Stimulated activated CD8-positive, alpha-beta memory T cell treated with anti-CD3 and anti-CD28 coated beads, Interleukin-4, amount 100 ng/mL, for 24 hours (primary cell): ENCODE results near the gene CTNNA3.

ENCODE experiments used
- DNase-seq: peaks from one replicate; pipeline ENCODE4 v3.0.0-alpha.2; 2020; ENCODE audit warnings: low read depth

CTNNA3 gene

GRCh38 chr10:66284621-66285020 is 1411.4 kb downstream of the CTNNA3 start:
- no peak for DNase-seq

DNA sequence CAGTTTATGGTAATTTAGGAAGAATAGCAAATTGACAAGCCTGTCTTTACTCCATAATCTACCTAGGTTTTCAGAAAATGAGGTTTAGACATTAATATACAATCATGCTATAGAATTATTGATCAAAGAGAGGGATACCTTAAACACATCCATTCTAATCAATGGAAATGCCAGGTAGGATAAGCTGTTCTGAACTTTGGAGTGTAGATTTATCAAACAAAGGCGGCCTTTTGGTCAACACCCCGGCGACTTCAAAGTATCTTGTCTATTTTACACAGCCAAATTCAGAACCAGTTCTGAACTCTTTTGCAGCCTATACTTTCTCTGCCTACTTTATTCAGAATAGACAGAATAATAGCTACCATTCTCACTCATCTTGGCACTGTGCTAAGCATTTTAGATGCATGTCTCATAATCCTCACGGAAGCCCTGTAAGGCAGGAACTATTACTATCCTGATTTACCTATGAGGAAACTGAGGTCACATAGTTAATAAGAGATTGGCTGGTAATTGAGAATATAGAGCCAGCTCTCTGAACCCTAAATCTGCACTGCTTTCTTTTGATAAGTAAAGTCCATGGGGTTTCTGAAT is 1412.0 kb downstream of the CTNNA3 start:
- no peak for DNase-seq

GRCh38 chr10:66283064-66283463 is 1412.9 kb downstream of the CTNNA3 start:
- DNase-seq = no peak

- DNase-seq = no peak
Observed at GRCh38 chr10:66281327-66281726, 1414.7 kb downstream of the CTNNA3 start.

GRCh38 chr10:66277481-66277880 is 1418.5 kb downstream of the CTNNA3 start:
- no peak for DNase-seq

GRCh38 chr10:66273966-66274519 is 1422.0 kb downstream of the CTNNA3 start:
- DNase-seq = no peak

- DNase-seq = no peak
Observed at GRCh38 chr10:66265398-66265797, 1430.6 kb downstream of the CTNNA3 start.

GRCh38 chr10:66259836-66260235 is 1436.2 kb downstream of the CTNNA3 start:
- no peak for DNase-seq

GRCh38 chr10:66258693-66259092 is 1437.3 kb downstream of the CTNNA3 start:
- DNase-seq = no peak

GRCh38 chr10:66257801-66258200 is 1438.2 kb downstream of the CTNNA3 start:
- DNase-seq = no peak

DNA sequence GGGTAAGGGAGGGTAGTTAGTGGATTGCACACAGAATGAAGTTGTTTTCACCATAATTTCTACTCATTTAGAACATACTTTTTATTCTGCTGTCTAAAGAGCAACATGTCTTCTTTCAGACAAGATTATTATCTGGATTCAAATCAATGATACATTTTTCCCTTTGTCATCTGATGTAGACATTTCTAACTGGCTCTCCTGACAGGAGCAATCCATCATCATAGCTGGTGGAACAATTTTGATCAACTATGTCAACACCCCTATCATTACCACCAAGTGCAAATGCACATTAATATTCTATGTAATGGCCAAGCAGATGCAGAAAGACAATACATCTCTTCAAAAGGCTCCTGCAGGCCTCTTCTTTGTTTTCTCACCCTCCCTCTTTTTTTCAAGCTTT is 1443.0 kb downstream of the CTNNA3 start:
- no peak for DNase-seq

DNA sequence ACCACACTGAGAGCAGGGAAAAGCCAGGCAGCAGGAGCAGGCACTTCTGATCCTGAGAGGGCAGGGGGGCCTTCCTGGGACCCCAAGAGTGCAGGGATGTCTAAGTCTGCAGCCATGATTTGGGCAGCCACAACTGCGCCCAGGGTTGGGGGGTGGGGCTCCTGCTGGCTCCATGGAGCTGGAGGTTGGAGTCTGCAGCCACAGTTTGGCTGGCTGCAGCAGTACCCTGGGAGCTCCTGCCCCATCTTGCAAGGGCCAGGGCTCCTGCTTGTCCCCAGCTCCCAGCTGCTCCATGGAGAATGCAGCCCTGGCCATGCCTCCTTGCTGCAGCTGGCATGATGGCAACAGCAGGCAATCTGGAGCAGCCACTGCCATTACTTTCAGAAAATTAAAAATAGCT is 1449.8 kb downstream of the CTNNA3 start:
- no peak for DNase-seq

- DNase-seq = no peak
Observed at GRCh38 chr10:66244953-66245352, 1451.0 kb downstream of the CTNNA3 start.

GRCh38 chr10:66242885-66243284 is 1453.1 kb downstream of the CTNNA3 start:
- DNase-seq = no peak

GRCh38 chr10:66239062-66239461 is 1456.9 kb downstream of the CTNNA3 start:
- DNase-seq = no peak

- no peak for DNase-seq
Observed at GRCh38 chr10:66238343-66238742, 1457.7 kb downstream of the CTNNA3 start.

DNA sequence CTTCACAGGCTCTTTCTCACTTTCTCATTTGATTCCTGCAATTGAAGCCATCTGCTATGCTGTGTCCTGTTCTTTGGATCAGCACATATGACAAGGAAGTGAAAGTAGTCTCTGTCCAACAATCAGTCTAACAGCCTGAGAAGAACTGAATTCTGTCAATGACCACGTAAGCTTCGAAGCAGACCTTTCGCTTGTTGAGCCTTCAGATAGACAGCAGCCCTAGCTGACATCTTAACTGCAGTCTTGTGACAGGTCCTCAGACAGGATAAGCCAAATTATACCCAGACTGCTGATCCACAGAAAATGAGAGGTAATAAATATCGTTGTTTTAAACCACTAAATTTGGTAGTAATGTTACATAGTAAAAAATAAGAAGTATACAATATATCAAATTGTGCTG is 1461.1 kb downstream of the CTNNA3 start:
- no peak for DNase-seq

DNA sequence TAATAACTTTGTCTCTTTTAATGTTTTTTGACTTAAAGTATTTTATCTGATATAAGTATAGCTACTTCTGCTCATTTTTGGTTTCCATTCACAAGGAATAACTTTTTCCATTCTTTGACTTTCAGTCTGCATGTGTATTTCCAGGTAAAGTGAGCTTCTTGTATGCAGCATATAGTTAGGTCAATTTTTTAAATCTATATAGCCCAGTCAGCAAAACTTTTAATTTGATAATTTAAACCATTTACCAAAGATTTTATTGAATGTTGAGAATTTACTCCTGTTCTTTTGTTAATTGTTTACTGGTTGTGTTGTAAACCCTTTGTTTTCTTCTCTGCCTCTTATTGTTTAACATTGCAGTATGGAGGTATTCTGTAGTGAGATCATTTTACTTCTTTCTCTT is 1467.1 kb downstream of the CTNNA3 start:
- DNase-seq = no peak

DNA sequence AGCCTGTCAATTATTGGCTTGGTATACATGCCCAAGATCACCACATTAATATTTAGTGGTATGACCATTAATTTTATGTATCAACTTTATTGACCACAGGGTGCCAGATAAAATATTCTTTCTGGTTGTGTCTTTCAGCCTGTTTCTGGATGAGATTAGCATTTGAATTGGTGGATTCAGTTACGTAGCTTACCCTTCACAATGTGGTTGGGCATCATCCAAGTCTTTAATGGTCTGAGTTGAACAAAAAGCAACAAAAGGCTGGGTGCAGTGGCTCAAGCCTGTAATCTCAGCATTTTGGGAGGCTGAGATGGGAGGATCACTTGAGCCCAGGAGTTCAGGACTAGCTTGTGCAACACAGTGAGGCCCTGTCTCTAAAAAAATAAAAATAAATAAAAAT is 1472.3 kb downstream of the CTNNA3 start:
- no peak for DNase-seq

DNA sequence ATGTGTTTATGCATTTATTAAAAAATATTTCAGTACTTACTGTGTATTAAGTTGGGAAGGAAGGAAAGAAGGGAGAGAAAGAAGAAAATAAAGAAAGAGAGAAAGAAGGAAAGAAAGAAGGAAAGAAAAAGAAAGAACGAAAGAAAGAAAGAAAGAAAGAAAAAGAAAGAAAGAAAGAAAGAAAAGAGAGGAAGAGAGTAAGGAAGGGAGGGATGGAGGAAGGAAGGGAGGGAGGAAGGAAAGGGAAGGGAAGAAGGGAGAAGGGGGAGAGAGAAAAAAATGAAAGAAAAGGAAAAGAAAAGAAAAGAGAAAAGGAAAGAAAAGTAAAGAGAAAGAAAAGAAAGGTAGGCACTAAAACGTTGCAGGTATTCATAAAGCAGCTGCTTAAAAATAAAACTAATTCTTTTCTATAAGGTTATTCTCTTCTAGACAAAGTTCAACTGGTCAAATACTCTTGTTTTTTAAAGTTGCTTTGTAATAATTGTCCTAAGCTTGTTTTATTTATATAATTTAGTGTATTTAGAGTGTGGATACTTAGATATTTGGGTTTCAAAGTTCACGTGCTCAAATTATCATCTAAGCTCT is 1473.4 kb downstream of the CTNNA3 start:
- no peak for DNase-seq

- DNase-seq = no peak
Observed at GRCh38 chr10:66218981-66219587, 1476.9 kb downstream of the CTNNA3 start.

- no peak for DNase-seq
Observed at GRCh38 chr10:66218289-66218688, 1477.7 kb downstream of the CTNNA3 start.

GRCh38 chr10:66215920-66216319 is 1480.1 kb downstream of the CTNNA3 start:
- no peak for DNase-seq
